HL-60 (cell line): Measurements from ENCODE around the gene CTIF.

Experiments
- DNase-seq, 2 experiments: peaks; one replicate each; pipeline ENCODE4 v3.0.0-alpha.2; 2010 to 2020; ENCODE audit warnings: low read depth in 1 of 2, low spot score in 1 of 2
- H3K27ac ChIP-seq: fragments of 250-450 bp; sonication (Bioruptor Pico); replicated peaks from 2 replicates; pipeline ENCODE4 v1.5.1; 2020; ENCODE audit warnings: mild to moderate bottlenecking, moderate library complexity
- H3K27me3 ChIP-seq: fragments of 250-450 bp; sonication (Bioruptor Pico); 2 replicates; pipeline ENCODE4 v1.5.1; 2021; ENCODE audit warnings: mild to moderate bottlenecking, moderate library complexity; ENCODE audit not compliant: insufficient read depth, poor library complexity, severe bottlenecking
- H3K4me3 ChIP-seq: replicated peaks from 2 replicates; pipeline ENCODE4 v1.5.1; 2011; ENCODE audit warnings: mild to moderate bottlenecking, control low read depth, low read length; ENCODE audit not compliant: insufficient read depth
- GABPA ChIP-seq: IDR thresholded peaks from 2 replicates; pipeline ENCODE4 v1.6.1; 2012; ENCODE audit warnings: low read depth
- POLR2AphosphoS5 ChIP-seq: IDR thresholded peaks from 2 replicates; pipeline ENCODE4 v1.6.1; 2012; ENCODE audit warnings: low read depth
- SPI1 ChIP-seq: IDR thresholded peaks from 2 replicates; pipeline ENCODE4 v1.6.1; 2012; ENCODE audit warnings: low read depth, mild to moderate bottlenecking, borderline replicate concordance
- TF ChIP-seq, protein P1 (sequence below): IDR thresholded peaks from 2 replicates; pipeline ENCODE4 v1.6.1; 2012; ENCODE audit warnings: low read depth; ENCODE audit not compliant: insufficient replicate concordance
- TF ChIP-seq, protein P2 (sequence below): IDR thresholded peaks from one replicate; pipeline ENCODE4 v1.5.1; 2011; ENCODE audit warnings: low read length, control low read depth, inconsistent platforms; ENCODE audit not compliant: insufficient read depth

Gene CTIF

DNA sequence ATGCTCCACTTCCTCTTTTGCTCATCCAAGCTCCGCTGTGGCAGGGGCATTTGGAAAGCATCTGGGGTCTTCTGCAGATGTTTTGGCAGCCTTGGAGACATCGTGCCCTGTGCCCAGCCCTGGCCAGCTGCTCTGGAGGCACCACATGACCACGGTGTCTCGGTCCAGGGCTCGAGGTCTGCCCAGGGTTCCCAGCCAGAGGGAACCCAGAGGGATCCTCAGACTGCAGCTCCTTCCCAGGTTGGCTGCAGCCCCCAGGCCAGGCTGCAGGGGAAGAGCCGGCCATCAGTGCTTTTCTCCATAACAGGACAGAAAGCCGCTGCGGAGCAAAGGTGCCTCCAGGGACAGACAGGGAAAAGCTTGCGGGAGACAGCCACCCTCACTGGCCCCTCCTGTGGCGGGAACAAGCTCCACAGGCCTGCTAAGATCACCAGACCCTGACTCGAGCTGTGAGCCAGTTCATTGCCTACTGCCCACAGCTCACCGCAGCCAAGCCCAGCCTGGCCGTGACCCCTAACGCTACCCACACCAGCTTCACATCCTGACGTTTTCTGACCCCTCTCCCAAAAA lies 337.2 kb downstream of the CTIF start:
- no peak for TF ChIP-seq POLR2AphosphoS5
- TF ChIP-seq GABPA: no peak
- TF ChIP-seq SPI1: peak; percentile 99; the same call in 1 of the 2 replicates
- TF ChIP-seq, protein P1, sequence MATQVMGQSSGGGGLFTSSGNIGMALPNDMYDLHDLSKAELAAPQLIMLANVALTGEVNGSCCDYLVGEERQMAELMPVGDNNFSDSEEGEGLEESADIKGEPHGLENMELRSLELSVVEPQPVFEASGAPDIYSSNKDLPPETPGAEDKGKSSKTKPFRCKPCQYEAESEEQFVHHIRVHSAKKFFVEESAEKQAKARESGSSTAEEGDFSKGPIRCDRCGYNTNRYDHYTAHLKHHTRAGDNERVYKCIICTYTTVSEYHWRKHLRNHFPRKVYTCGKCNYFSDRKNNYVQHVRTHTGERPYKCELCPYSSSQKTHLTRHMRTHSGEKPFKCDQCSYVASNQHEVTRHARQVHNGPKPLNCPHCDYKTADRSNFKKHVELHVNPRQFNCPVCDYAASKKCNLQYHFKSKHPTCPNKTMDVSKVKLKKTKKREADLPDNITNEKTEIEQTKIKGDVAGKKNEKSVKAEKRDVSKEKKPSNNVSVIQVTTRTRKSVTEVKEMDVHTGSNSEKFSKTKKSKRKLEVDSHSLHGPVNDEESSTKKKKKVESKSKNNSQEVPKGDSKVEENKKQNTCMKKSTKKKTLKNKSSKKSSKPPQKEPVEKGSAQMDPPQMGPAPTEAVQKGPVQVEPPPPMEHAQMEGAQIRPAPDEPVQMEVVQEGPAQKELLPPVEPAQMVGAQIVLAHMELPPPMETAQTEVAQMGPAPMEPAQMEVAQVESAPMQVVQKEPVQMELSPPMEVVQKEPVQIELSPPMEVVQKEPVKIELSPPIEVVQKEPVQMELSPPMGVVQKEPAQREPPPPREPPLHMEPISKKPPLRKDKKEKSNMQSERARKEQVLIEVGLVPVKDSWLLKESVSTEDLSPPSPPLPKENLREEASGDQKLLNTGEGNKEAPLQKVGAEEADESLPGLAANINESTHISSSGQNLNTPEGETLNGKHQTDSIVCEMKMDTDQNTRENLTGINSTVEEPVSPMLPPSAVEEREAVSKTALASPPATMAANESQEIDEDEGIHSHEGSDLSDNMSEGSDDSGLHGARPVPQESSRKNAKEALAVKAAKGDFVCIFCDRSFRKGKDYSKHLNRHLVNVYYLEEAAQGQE: no peak
- TF ChIP-seq, protein P2, sequence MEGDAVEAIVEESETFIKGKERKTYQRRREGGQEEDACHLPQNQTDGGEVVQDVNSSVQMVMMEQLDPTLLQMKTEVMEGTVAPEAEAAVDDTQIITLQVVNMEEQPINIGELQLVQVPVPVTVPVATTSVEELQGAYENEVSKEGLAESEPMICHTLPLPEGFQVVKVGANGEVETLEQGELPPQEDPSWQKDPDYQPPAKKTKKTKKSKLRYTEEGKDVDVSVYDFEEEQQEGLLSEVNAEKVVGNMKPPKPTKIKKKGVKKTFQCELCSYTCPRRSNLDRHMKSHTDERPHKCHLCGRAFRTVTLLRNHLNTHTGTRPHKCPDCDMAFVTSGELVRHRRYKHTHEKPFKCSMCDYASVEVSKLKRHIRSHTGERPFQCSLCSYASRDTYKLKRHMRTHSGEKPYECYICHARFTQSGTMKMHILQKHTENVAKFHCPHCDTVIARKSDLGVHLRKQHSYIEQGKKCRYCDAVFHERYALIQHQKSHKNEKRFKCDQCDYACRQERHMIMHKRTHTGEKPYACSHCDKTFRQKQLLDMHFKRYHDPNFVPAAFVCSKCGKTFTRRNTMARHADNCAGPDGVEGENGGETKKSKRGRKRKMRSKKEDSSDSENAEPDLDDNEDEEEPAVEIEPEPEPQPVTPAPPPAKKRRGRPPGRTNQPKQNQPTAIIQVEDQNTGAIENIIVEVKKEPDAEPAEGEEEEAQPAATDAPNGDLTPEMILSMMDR: no peak

DNA sequence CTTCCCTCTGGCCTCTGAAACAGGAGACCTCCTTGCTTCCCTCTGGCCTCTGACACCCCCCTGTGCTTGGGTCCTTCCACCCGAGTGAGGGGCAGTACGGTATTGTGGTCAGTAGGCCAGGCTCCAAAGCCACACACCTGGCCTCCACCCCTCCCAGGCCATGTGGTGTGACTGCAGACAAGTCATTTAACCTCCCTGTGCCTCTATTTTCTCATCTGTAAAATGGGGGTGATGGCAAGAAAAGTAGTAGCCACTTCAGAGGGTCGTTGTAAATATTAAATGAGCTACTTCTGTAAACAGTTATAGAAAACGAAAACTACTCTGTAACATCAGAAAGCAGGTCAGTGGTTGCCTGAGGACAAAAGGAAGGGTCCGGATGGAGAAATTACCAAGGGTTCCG lies 337.8 kb downstream of the CTIF start:
- Histone ChIP-seq H3K27me3 (no peaks in the 10 kb centered on the region), H3K4me3 (no peak overlapping the region), H3K27ac (no peak overlapping the region)
- DNase-seq: no peak
- TF ChIP-seq GABPA (no peak), SPI1 (no peak), POLR2AphosphoS5 (no peak)
- TF ChIP-seq, protein P2: no peak
- TF ChIP-seq, protein P1: no peak

More for the DNA sequence above, 337.2 kb downstream of the CTIF start:
- DNase-seq: no peak
- Histone ChIP-seq H3K27me3 (no peaks in the 10 kb centered on the region), H3K27ac (no peak overlapping the region), H3K4me3 (no peak overlapping the region)

DNA sequence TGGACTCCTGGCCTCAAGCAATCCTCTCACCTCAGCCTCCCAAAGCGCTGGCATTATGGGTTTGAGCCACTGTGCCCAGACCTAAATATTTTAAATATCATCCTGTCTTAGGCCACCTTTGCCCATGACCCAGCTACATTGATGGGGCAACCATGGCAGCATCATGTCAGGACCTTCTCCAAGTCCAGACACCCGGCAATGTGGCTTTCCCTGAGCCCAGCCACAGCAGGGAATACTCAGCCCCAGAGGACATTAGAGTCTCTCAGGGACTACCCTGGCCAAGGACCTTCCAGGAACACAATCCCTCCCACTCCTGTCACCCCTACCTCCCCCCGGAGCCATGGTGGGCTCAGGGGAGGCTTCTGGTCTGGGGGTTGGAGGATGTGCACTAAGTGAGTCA lies 339.1 kb downstream of the CTIF start:
- no peak for DNase-seq
- no peak overlapping the region for H3K27ac ChIP-seq
- H3K27me3 ChIP-seq: no peaks in the 10 kb centered on the region
- TF ChIP-seq, protein P2: no peak
- no peak for TF ChIP-seq GABPA
- TF ChIP-seq POLR2AphosphoS5: no peak
- TF ChIP-seq, protein P1: no peak
- TF ChIP-seq SPI1: no peak
- H3K4me3 ChIP-seq: no peak overlapping the region
